K562 (cell line): ENCODE data around the gene MYO16. TPM values are rescaled to one million over a fixed set of nuclear protein-coding genes. Genes with fewer than 3 reads are reported as not detected.

Experiments used
- ATAC-seq: fragments of 200-7000 bp; cut with Tn5 transposase; 3 replicates; pipeline ENCODE4 v1.9.1; 2020; ENCODE audit warnings: moderate library complexity
- BruUV-seq: library from RNA; stranded (reverse); fragments of 400-500 nt; replicated peaks from 2 replicates; lab custom pipeline; 2021; lab: Mats Ljungman, UMichigan
- CTCF ChIA-PET: fragments of 300-600 bp; formaldehyde crosslinking; extraction: SDS; loops from one replicate; lab custom pipeline; 2021; ENCODE audit warnings: low intra/inter-chr PET ratio; lab: Yijun Ruan, JAX
- POLR2A ChIA-PET: fragments of 300-600, 350-650 bp; sonication (Branson Sonifier 250); formaldehyde crosslinking; extraction: SDS; loops from one replicate; lab custom pipeline; 2021; ENCODE audit warnings: antibody characterized with exemption, inconsistent platforms; lab: Yijun Ruan, JAX
- DNase-seq, 4 experiments: peaks; one replicate each; pipeline versions ENCODE4 v3.0.0 to v3.0.0-alpha.2; 2011 to 2018; ENCODE audit warnings: low spot score in 3 of 4, mixed read lengths in 3 of 4; ENCODE audit errors: extremely low read depth in 1 of 4
- FAIRE-seq: peaks from 2 replicates; lab custom pipeline; 2011; peaks lifted over from hg19 to GRCh38; lab: Jason Lieb, UNC
- H2AFZ ChIP-seq: 2 replicates; pipeline ENCODE4 v1.6.0; 2011; ENCODE audit warnings: low read depth, low read length, control low read depth, inconsistent platforms
- H3K27ac ChIP-seq: fragments of 200-600 bp; 3 replicates; pipeline ENCODE4 v1.8.0; 2011; ENCODE audit warnings: low read depth, mild to moderate bottlenecking, control low read depth, inconsistent platforms, low read length, moderate library complexity, mixed read lengths; ENCODE audit errors: extremely low read depth
- H3K27me3 ChIP-seq, 2 experiments: fragments of 300-600 bp in 1 of 2; 2 replicates in 1 of 2; 3 replicates in 1 of 2; pipeline versions ENCODE4 v1.6.0 to v1.8.0; 2011; ENCODE audit warnings: inconsistent platforms in 2 of 2, low read length in 2 of 2, mild to moderate bottlenecking in 1 of 2, mixed read lengths in 1 of 2, moderate library complexity in 1 of 2; ENCODE audit not compliant: control insufficient read depth in 2 of 2, insufficient read depth in 2 of 2
- H3K36me3 ChIP-seq: fragments of 300-600 bp; 3 replicates; pipeline ENCODE4 v1.8.0; 2011; ENCODE audit warnings: mild to moderate bottlenecking, low read length, inconsistent platforms; ENCODE audit not compliant: control insufficient read depth, insufficient read depth
- H3K4me1 ChIP-seq, 2 experiments: fragments of 200-600 bp in 1 of 2; replicated peaks in 1 of 2; 2 replicates in 1 of 2; 3 replicates in 1 of 2; pipeline versions ENCODE4 v1.5.1 to v1.8.0; 2011; ENCODE audit warnings: inconsistent platforms in 2 of 2, low read length in 2 of 2, mild to moderate bottlenecking in 1 of 2, mixed read lengths in 1 of 2, moderate library complexity in 1 of 2; ENCODE audit not compliant: control insufficient read depth in 2 of 2, insufficient read depth in 2 of 2
- H3K4me2 ChIP-seq: 2 replicates; pipeline ENCODE4 v1.6.1; 2011; ENCODE audit warnings: low read length, control low read depth, inconsistent platforms, mixed read lengths; ENCODE audit not compliant: insufficient read depth
- H3K4me3 ChIP-seq: fragments of 200-600 bp; sonication (generic), shearing (Covaris generic); 2 replicates; pipeline ENCODE4 v1.5.1; 2016; ENCODE audit warnings: control low read depth, inconsistent platforms
- H3K79me2 ChIP-seq: fragments of 200-600 bp; 3 replicates; pipeline ENCODE4 v1.8.0; 2011; ENCODE audit warnings: low read length, inconsistent platforms; ENCODE audit not compliant: control insufficient read depth, insufficient read depth
- H3K9ac ChIP-seq, 2 experiments: 2 replicates each; pipeline versions ENCODE4 v1.6.0 to v1.6.1; 2011; ENCODE audit warnings: low read depth in 2 of 2, low read length in 2 of 2, control low read depth in 1 of 2, inconsistent platforms in 1 of 2, mild to moderate bottlenecking in 1 of 2, mixed read lengths in 1 of 2; ENCODE audit not compliant: insufficient read depth in 1 of 2
- H3K9me1 ChIP-seq: one replicate; pipeline ENCODE4 v1.6.0; 2011; ENCODE audit warnings: inconsistent platforms, mild to moderate bottlenecking, low read length, moderate library complexity; ENCODE audit not compliant: control insufficient read depth, insufficient read depth
- H3K9me3 ChIP-seq: replicated peaks from 2 replicates; pipeline ENCODE4 v1.5.1; 2011; ENCODE audit warnings: low read depth, low read length, inconsistent platforms; ENCODE audit not compliant: control insufficient read depth, insufficient read depth
- H4K20me1 ChIP-seq: replicated peaks from 2 replicates; pipeline ENCODE4 v1.6.1; 2011; ENCODE audit warnings: low read length, inconsistent platforms, mixed read lengths; ENCODE audit not compliant: control insufficient read depth, insufficient read depth
- SLC30A9 ChIP-seq: fragments of 250-450 bp; sonication (Bioruptor Pico); IDR thresholded peaks from 2 replicates; pipeline ENCODE4 v1.8.0; 2022; ENCODE audit warnings: mild to moderate bottlenecking, moderate library complexity
- SP2 ChIP-seq: IDR thresholded peaks from 2 replicates; pipeline ENCODE4 v1.6.1; 2011; ENCODE audit warnings: mild to moderate bottlenecking, low read depth, low read length, moderate library complexity; ENCODE audit not compliant: poor library complexity, severe bottlenecking; ENCODE audit errors: extremely low read depth
- SRSF3 ChIP-seq: fragments of 200-400 bp; formaldehyde crosslinking; IDR thresholded peaks from 2 replicates; pipeline ENCODE4 v1.6.1; 2016; ENCODE audit warnings: mild to moderate bottlenecking, low read length, moderate library complexity; ENCODE audit not compliant: insufficient read depth
- TEAD4 ChIP-seq, 2 experiments: sonication (generic) in 1 of 2; formaldehyde crosslinking in 1 of 2; IDR thresholded peaks; 2 replicates each; pipeline versions ENCODE4 v1.6.1 to v1.8.0; 2012 to 2022; ENCODE audit warnings: borderline replicate concordance in 1 of 2, inconsistent platforms in 1 of 2, low read length in 1 of 2, mild to moderate bottlenecking in 1 of 2, missing genetic modification reagents in 1 of 2
- ZC3H11A ChIP-seq: IDR thresholded peaks from 2 replicates; pipeline ENCODE4 v1.6.1; 2012; ENCODE audit warnings: low read depth, low read length, improper control_type of control experiment
- WGBS: fragments of 100-300 bp; shearing (Covaris generic); methylation state at CpG from one replicate; pipeline ENCODE4 v1.1.6; 2016; ENCODE audit warnings: low coverage, mixed read lengths; ENCODE audit not compliant: insufficient coverage; ENCODE audit errors: missing lambda C conversion rate; 5-methylcytosine and 5-hydroxymethylcytosine counted together
- in situ Hi-C: fragments of 300-500 bp; cut with MboI; formaldehyde crosslinking; loops from 4 replicates; pipeline ENCODE4 v1.15.0; 2018; ENCODE audit warnings: inconsistent platforms, mixed read lengths
- intact Hi-C: fragments of 100-400 bp; cut with micrococcal nuclease; formaldehyde crosslinking; loops from 2 replicates; pipeline ENCODE4 v1.14.2; 2022
- polyA plus RNA-seq, 8 experiments: library from polyadenylated mRNA; depleted of rRNA in 4 of 8; stranded (reverse) in 5 of 8; unstranded in 3 of 8; fragments of >200 nt; fragmentation: Nextera tagmentation in 2 of 8; fragmentation: Illumina TruSeq in 1 of 8; extraction: Ambion mirVana in 2 of 8; extraction: Trizol in 1 of 8; gene quantifications; 2 replicates each; pipeline versions ENCODE4 v1.2.1 to v1.2.3, GENCODE V29; 2011 to 2014; ENCODE audit warnings: inconsistent platforms in 1 of 8, missing spikeins in 1 of 8
- total RNA-seq, 7 experiments: library from RNA; depleted of rRNA in 6 of 7; stranded (reverse); fragments of >200 nt in 6 of 7; fragmentation: Illumina TruSeq in 2 of 7; extraction: Trizol in 2 of 7; gene quantifications; 2 replicates each; pipeline versions ENCODE4 v1.2.1 to v1.2.3, GENCODE V29; 2011 to 2021; ENCODE audit warnings: low replicate concordance in 1 of 7

Gene MYO16
- total and polyA plus RNA-seq, 9 of the 15 experiments (the other 6 are each of a cell fraction or from before 2014, with no cell fraction given) = 4.3 to 45.7 (median 12.1) TPM

- no peaks in the 10 kb centered on the region for H4K20me1 ChIP-seq
- no TSS peak for BruUV-seq
- H3K9me3 ChIP-seq = no peaks in the 10 kb centered on the region
- no peak overlapping the region for H3K4me2 ChIP-seq
- no peaks in the 10 kb centered on the region for H3K36me3 ChIP-seq
- no peaks in the 10 kb centered on the region for H3K27me3 ChIP-seq
- H2AFZ ChIP-seq = no peak overlapping the region
- H3K79me2 ChIP-seq = no peaks in the 10 kb centered on the region
- FAIRE-seq (no peak), ATAC-seq (no peak), DNase-seq (no peak)
- POLR2A ChIA-PET = no interaction called here
- H3K4me3 ChIP-seq = no peak overlapping the region
- intact Hi-C loops = no loop called here
- H3K4me1 ChIP-seq = no peaks in the 10 kb centered on the region; a peak in 1 of 5 replicates
- in situ Hi-C loops = no loop called here
- CTCF ChIA-PET = no interaction called here
- WGBS = 13% methylated on average over 2 of the region's 2 CpGs
- no peak overlapping the region for H3K27ac ChIP-seq
- H3K9me1 ChIP-seq = no peaks in the 10 kb centered on the region
- no peak overlapping the region for H3K9ac ChIP-seq
- no peak for TF ChIP-seq SLC30A9
Measured at GRCh38 chr13:109172136-109172535, 542.7 kb downstream of the MYO16 start.

GRCh38 chr13:109175666-109176065, 546.3 kb downstream of the MYO16 start:
- no peak for TF ChIP-seq TEAD4 (IDR thresholded peaks at IDR 0.05; ENCODE audit: low read length)
- no peak for TF ChIP-seq TEAD4 (CRISPR knock-in tag; IDR thresholded peaks at IDR 0.05; ENCODE audit: borderline replicate concordance)
- no peak for TF ChIP-seq ZC3H11A
- TF ChIP-seq SRSF3 = no peak
- TF ChIP-seq SP2 = no peak
- Histone ChIP-seq H3K36me3 (no peaks in the 10 kb centered on the region), H3K27me3 (no peaks in the 10 kb centered on the region), H3K9me3 (no peaks in the 10 kb centered on the region), H3K9me1 (no peaks in the 10 kb centered on the region), H3K9ac (no peak overlapping the region), H2AFZ (no peak overlapping the region), H3K4me1 (no peaks in the 10 kb centered on the region; a peak in 1 of 5 replicates), H3K4me2 (no peak overlapping the region), H3K27ac (no peak overlapping the region), H4K20me1 (no peaks in the 10 kb centered on the region), H3K4me3 (no peak overlapping the region), H3K79me2 (no peaks in the 10 kb centered on the region)
- BruUV-seq = no TSS peak
- intact Hi-C loops = no loop called here
- WGBS = 54% methylated on average over 5 of the region's 5 CpGs
- ChIA-PET POLR2A (no interaction called here), CTCF (no interaction called here)
- no peak for DNase-seq
- ATAC-seq = no peak
- no peak for FAIRE-seq
- in situ Hi-C loops = no loop called here
